DMS153 (cell line): Measurements from ENCODE around the gene AZIN2.
"Not testable (repeated sequence)": the region's sequence is repeated elsewhere in the genome, so short reads cannot be mapped to it uniquely, and the experiment has no call there.

ENCODE experiments used
- DNase-seq: peaks from one replicate; lab custom pipeline; 2025; lab: John Stamatoyannopoulos, UW

Gene AZIN2

GRCh38 chr1:33080885-33081553, at the start of gene AZIN2:
TSS of gene AZIN2 (plus strand) at chr1:33081153. CDS start at chr1:33082250, 1,097 bp downstream.
- DNase-seq, result peak; percentile 92

- no peak for DNase-seq
Observed at GRCh38 chr1:33031506-33031905, 49.4 kb upstream of the AZIN2 start.

- no peak for DNase-seq
Observed at GRCh38 chr1:33032126-33032869, 48.7 kb upstream of the AZIN2 start.

- no peak for DNase-seq
Observed at GRCh38 chr1:33036051-33036525, 44.9 kb upstream of the AZIN2 start.

GRCh38 chr1:33036526-33037503, 44.1 kb upstream of the AZIN2 start, which contains the start of gene AK2:
TSS of gene AK2 (minus strand) at chr1:33036883. CDS start at chr1:33036828, 55 bp downstream.
- DNase-seq, result peak; percentile 99

GRCh38 chr1:33039840-33040239, 41.1 kb upstream of the AZIN2 start:
- DNase-seq, result no peak

- no peak for DNase-seq
Observed at GRCh38 chr1:33041026-33041425, 39.9 kb upstream of the AZIN2 start.

GRCh38 chr1:33042831-33043230, 38.1 kb upstream of the AZIN2 start:
- DNase-seq, result no peak

- no peak for DNase-seq
Observed at GRCh38 chr1:33043267-33044092, 37.5 kb upstream of the AZIN2 start.

- no peak for DNase-seq
Observed at GRCh38 chr1:33045246-33045645, 35.7 kb upstream of the AZIN2 start.

- DNase-seq, result no peak
Observed at GRCh38 chr1:33045814-33046213, 35.1 kb upstream of the AZIN2 start.

- DNase-seq, result not testable (repeated sequence)
Observed at GRCh38 chr1:33046234-33046633, 34.7 kb upstream of the AZIN2 start.

GRCh38 chr1:33047290-33047689, 33.7 kb upstream of the AZIN2 start:
- no peak for DNase-seq

- DNase-seq, result no peak
Observed at GRCh38 chr1:33047839-33048305, 33.1 kb upstream of the AZIN2 start.

- DNase-seq, result no peak
Observed at GRCh38 chr1:33048426-33048825, 32.5 kb upstream of the AZIN2 start.

GRCh38 chr1:33049371-33049770, 31.6 kb upstream of the AZIN2 start:
- no peak for DNase-seq

GRCh38 chr1:33050221-33051076, 30.5 kb upstream of the AZIN2 start:
- DNase-seq, result no peak

GRCh38 chr1:33055210-33056008, 25.5 kb upstream of the AZIN2 start:
- DNase-seq, result peak; percentile 73

- DNase-seq, result no peak
Observed at GRCh38 chr1:33056426-33056825, 24.5 kb upstream of the AZIN2 start.
